Left renal cortex interstitium (tissue), 4 donors: Measurements from ENCODE around the gene QTRT2. TPM values are rescaled to one million over a fixed set of nuclear protein-coding genes. Genes with fewer than 3 reads are reported as not detected.

ENCODE experiments used
- DNase-seq, 4 donors: peaks; one replicate each; pipeline ENCODE4 v3.0.0-alpha.2; 2013; ENCODE audit warnings: low read depth in 4 of 4, low spot score in 2 of 4, missing footprints in 1 of 4
- polyA plus RNA-seq, 4 donors: library from polyadenylated mRNA; unstranded; fragments of 120-200 nt; gene quantifications; one replicate each; pipeline ENCODE4 v1.2.1, GENCODE V29; 2013; ENCODE audit not compliant: insufficient read length in 4 of 4

QTRT2 gene
- polyA plus RNA-seq, 4 donors: 23.2 to 33.5 (median 27.3) TPM

DNA sequence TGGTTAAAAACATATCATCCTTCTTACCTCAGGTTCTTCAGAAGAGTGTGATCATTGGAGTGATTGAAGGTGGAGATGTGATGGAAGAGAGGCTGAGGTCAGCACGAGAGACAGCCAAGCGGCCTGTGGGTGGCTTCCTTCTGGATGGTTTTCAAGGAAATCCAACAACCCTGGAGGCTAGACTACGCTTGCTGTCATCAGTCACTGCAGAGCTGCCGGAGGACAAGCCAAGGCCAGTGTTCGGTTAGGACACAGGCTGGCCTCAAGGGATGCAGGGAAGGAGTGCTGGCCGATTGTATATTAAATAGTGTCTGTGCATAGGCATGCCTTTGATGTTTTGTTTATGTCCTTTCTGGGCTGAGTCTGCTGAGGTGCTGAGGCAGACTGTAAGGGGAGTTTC is 20.2 kb downstream of the QTRT2 start:
- DNase-seq: no peak

GRCh38 chr3:114078126-114078525 is 21.6 kb downstream of the QTRT2 start:
- DNase-seq: no peak

- no peak for DNase-seq
Observed at GRCh38 chr3:114079761-114080160, 23.2 kb downstream of the QTRT2 start.

DNA sequence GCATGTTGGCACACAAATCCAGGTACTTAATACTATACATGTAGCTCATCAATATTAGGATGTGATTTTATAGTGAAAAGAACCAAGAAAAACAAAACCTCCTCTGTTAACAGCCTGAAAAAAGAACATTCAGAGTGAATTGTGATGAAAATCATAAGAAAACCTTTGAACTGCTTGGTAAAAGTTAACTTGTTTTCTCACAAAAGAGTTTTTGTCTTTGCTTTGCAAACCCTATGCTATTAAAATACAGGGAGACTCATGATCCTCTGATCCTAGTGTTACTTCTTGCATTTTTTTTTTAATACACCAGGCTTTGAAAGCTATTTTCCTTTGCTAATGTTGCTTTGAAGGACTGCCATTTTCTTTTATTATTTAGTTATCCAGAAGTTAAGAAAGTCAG is 23.7 kb downstream of the QTRT2 start:
- no peak for DNase-seq

GRCh38 chr3:114081037-114081436 is 24.5 kb downstream of the QTRT2 start:
- DNase-seq: no peak

DNA sequence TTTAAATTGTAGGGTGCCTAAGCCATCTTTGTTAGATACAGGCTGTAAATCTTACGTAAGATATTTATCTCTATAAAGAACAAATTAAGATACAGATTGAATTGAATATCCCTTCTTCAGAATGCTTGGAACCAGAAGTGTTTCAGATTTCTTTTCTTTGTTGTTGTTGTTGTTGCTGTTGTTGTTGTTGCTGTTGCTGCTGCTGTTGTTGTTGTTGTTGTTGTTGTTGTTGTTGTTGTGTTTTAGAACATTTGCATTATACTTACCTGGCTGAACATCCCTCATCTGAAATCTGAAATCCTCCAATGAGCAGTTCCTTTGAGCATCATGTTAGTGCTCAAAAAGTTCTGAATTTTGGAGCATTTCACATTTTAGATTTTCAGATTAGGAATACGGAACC is 26.6 kb downstream of the QTRT2 start:
- no peak for DNase-seq

- DNase-seq: no peak
Observed at GRCh38 chr3:114086356-114086755, 29.8 kb downstream of the QTRT2 start.

GRCh38 chr3:114089675-114090074 is 33.1 kb downstream of the QTRT2 start:
- DNase-seq: no peak

GRCh38 chr3:114092151-114093015 is 35.8 kb downstream of the QTRT2 start:
- no peak for DNase-seq

DNA sequence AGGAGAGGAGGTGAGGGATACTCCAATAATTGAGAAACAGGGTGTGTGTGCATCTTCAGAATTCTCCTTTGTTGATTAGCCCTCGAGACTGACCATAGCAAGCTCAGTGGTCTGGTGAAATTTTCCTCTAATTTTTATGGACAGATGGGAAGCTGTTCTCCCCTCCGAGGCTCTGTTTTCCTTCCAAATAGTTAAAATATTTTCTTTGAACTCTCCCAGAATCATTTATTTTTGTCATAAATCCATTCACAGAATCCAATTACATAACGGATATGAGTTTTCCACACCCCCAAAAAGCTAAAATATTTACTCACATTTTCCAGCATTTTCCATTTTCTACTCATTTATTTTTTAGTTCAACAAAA is 36.5 kb downstream of the QTRT2 start:
- DNase-seq: no peak

GRCh38 chr3:114093596-114093995 is 37.1 kb downstream of the QTRT2 start:
- no peak for DNase-seq

- no peak for DNase-seq
Observed at GRCh38 chr3:114095796-114096195, 39.3 kb downstream of the QTRT2 start.

DNA sequence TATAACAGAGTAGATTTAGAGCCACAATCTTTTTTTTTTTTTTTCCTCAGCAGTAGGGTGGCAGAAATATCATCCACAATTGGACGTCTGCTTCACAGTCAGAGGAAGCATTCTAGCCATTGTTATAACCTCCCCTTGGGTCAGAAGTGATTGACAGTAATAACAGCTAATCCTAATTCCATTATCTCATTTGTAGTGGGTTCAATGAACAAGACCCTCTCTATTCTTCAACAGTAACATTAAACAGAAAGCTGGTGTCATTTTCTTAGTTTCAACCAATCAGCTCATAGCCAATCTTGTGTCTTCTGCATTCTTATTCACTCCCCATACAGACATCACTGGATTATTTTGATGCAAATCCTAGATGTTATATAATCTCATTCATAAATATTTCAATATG is 44.6 kb downstream of the QTRT2 start:
- DNase-seq: no peak

GRCh38 chr3:114103181-114103580 is 46.6 kb downstream of the QTRT2 start:
- no peak for DNase-seq

DNA sequence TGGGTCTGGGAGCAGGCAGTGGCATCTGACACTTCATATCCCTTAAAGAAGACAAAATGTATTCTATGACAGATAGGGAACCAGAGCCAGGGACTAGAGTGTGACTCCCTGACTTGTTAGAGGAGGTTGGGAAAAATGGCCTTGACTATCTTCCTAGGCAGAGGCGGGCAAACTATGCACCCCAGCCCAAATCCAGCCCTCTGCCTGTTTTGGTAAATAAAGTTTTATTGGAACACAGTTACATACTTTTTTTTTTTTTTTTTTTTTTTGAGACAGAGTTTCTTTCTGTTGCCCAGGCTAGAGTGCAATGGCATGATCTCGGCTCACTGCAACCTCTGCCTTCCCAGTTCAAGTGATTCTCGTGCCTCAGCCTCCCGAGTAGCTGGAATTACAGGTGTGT is 47.3 kb downstream of the QTRT2 start:
- DNase-seq: no peak

GRCh38 chr3:114104414-114104813 is 47.9 kb downstream of the QTRT2 start:
- no peak for DNase-seq

- DNase-seq: no peak
Observed at GRCh38 chr3:114108137-114108536, 51.6 kb downstream of the QTRT2 start.

- no peak for DNase-seq
Observed at GRCh38 chr3:114110439-114110838, 53.9 kb downstream of the QTRT2 start.

DNA sequence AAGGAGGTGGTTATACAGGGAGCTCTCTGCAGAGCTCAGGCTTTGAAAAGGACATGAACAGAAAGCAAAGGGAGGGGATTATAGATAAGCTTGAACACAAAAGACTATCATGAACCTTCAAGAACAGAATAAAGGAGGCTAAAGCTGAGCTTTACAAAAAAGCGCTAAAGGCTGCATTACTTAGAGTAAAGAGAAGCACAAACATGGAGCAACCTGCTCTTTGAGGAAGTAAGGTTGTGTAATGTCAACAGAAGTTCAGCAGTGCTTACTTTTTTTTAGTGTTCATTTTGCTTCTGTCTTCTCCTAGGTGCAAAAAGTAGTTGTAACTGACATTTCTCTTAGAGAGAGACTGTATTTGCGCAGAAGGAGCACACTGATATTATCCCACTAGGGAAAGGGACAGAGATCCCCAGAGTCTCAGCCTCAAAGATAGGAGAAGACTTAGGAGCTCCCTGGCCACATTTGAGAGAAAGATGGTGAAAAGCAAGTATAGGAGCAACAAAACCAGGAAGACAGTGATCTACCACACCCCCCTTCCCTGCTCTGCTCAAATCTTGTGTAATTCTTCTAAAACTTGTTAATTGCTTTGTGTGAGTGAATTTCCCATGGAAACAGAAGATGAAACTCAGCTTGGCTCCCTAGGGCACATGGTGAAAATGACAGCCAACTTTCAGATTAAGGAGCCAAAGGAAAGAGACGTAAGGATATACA is 54.7 kb downstream of the QTRT2 start:
- no peak for DNase-seq

- no peak for DNase-seq
Observed at GRCh38 chr3:114112696-114113095, 56.2 kb downstream of the QTRT2 start.

GRCh38 chr3:114114719-114115118 is 58.2 kb downstream of the QTRT2 start:
- DNase-seq: no peak

GRCh38 chr3:114115143-114115542 is 58.6 kb downstream of the QTRT2 start:
- no peak for DNase-seq
